ENCODE measurements around the gene SLC2A10.

Gene SLC2A10

GRCh38 chr20:46681032-46681854 is 28.2 kb upstream of the SLC2A10 start:
- POLR2A ChIA-PET: no interaction called here
- no peak overlapping the region for H3K4me3 ChIP-seq (ENCODE audit: low read depth, low read length)
- no peak for DNase-seq (ENCODE audit: low read depth, low spot score)
- CTCF ChIA-PET: interaction anchor here (1.0 to 5.6 kb wide), 10 partner anchors 8 to 549 kb away, joined by 3 to 61 read pairs (median 4); partner anchors contain the start of gene TP53RK
- TF ChIP-seq CTCF (IDR thresholded peaks at IDR 0.05; ENCODE audit: insufficient read depth, low read length, missing control alignments): peak; percentile 74

GRCh38 chr20:46682063-46682821 is 27.2 kb upstream of the SLC2A10 start:
- ChIA-PET POLR2A (no interaction called here), CTCF (interaction anchor here (1.2 to 5.6 kb wide), 3 partner anchors 14 to 553 kb away, joined by 3 to 61 read pairs (median 25); no protein-coding TSS in a partner anchor)
- no peak overlapping the region for H3K4me3 ChIP-seq (ENCODE audit: low read depth, low read length)
- TF ChIP-seq CTCF (IDR thresholded peaks at IDR 0.05; ENCODE audit: insufficient read depth, low read length, missing control alignments): no peak
- DNase-seq (ENCODE audit: low read depth, low spot score): no peak

GRCh38 chr20:46683011-46683667 is 26.3 kb upstream of the SLC2A10 start:
- DNase-seq (ENCODE audit: low read depth, low spot score): no peak
- no peak for TF ChIP-seq CTCF (IDR thresholded peaks at IDR 0.05; ENCODE audit: insufficient read depth, low read length, missing control alignments)
- CTCF ChIA-PET: interaction anchor here (1.2 to 5.6 kb wide), 2 partner anchors 162 to 554 kb away, joined by 3 to 61 read pairs; no protein-coding TSS in a partner anchor
- POLR2A ChIA-PET: no interaction called here
- H3K4me3 ChIP-seq (ENCODE audit: low read depth, low read length): peak overlapping the region; percentile 47

GRCh38 chr20:46683668-46683938 is 25.8 kb upstream of the SLC2A10 start:
- POLR2A ChIA-PET: no interaction called here
- CTCF ChIA-PET: interaction anchor here (5.6 kb wide), 1 partner anchor 162 kb away, joined by 61 read pairs; no protein-coding TSS in a partner anchor
- no peak for TF ChIP-seq CTCF (IDR thresholded peaks at IDR 0.05; ENCODE audit: insufficient read depth, low read length, missing control alignments)
- no peak for DNase-seq (ENCODE audit: low read depth, low spot score)
- H3K4me3 ChIP-seq (ENCODE audit: low read depth, low read length): peak overlapping the region; percentile 47

GRCh38 chr20:46683939-46684750 is 25.3 kb upstream of the SLC2A10 start:
- no peak for DNase-seq (ENCODE audit: low read depth, low spot score)
- TF ChIP-seq CTCF (IDR thresholded peaks at IDR 0.05; ENCODE audit: insufficient read depth, low read length, missing control alignments): no peak
- H3K4me3 ChIP-seq (ENCODE audit: low read depth, low read length): peak overlapping the region; percentile 47
- CTCF ChIA-PET: interaction anchor here (1.2 to 5.6 kb wide), 2 partner anchors 163 to 164 kb away, joined by 3 to 61 read pairs; no protein-coding TSS in a partner anchor
- POLR2A ChIA-PET: no interaction called here

All from AG04449 (cell line).